Measurements from ENCODE around the gene ARAP1. TPM values are rescaled to one million over a fixed set of nuclear protein-coding genes. Genes with fewer than 3 reads are reported as not detected.
A peak's percentile ranks its signal among the peaks of the same experiment; 100 is the strongest.

Gene ARAP1
- total RNA-seq, 1 donor from 2014 or later: 20.5 TPM

DNA sequence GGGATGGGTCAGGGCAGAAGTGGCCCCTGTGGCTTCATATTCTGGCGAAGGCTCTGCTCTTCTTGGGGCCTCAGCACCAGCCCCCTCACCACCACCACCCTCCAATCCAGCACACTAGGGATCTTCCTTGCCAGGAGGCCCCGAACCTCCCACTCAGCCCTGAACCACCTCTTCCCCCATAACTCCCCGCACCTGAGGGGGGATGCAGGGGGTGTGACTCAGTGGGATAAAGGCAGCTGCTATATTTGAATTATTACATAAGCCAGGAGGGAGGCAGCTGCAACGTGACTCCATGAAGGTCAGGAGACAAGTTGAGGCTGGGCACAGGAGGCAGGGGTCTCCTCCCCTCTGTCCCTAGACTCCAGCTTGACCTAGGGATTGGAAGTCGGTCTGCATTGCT is 72.3 kb downstream of the ARAP1 start:
- Mint-ChIP-seq H3K4me1 (ENCODE audit: low read depth, unreplicated experiment) (peaks cover 9% of the 10 kb centered on the region), H3K9me3 (ENCODE audit: unreplicated experiment) (peaks cover 2% of the 10 kb centered on the region), H3K4me3 (ENCODE audit: unreplicated experiment) (no peak overlapping the region), H3K27ac (ENCODE audit: unreplicated experiment) (no peak overlapping the region), H3K36me3 (ENCODE audit: unreplicated experiment) (no peaks in the 10 kb centered on the region), H3K27me3 (ENCODE audit: unreplicated experiment) (peaks cover 10% of the 10 kb centered on the region)
- DNase-seq: no peak
- TF ChIP-seq, protein P1, sequence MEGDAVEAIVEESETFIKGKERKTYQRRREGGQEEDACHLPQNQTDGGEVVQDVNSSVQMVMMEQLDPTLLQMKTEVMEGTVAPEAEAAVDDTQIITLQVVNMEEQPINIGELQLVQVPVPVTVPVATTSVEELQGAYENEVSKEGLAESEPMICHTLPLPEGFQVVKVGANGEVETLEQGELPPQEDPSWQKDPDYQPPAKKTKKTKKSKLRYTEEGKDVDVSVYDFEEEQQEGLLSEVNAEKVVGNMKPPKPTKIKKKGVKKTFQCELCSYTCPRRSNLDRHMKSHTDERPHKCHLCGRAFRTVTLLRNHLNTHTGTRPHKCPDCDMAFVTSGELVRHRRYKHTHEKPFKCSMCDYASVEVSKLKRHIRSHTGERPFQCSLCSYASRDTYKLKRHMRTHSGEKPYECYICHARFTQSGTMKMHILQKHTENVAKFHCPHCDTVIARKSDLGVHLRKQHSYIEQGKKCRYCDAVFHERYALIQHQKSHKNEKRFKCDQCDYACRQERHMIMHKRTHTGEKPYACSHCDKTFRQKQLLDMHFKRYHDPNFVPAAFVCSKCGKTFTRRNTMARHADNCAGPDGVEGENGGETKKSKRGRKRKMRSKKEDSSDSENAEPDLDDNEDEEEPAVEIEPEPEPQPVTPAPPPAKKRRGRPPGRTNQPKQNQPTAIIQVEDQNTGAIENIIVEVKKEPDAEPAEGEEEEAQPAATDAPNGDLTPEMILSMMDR (IDR thresholded peaks at IDR 0.05; ENCODE audit: partially characterized antibody, unreplicated experiment): no peak

DNA sequence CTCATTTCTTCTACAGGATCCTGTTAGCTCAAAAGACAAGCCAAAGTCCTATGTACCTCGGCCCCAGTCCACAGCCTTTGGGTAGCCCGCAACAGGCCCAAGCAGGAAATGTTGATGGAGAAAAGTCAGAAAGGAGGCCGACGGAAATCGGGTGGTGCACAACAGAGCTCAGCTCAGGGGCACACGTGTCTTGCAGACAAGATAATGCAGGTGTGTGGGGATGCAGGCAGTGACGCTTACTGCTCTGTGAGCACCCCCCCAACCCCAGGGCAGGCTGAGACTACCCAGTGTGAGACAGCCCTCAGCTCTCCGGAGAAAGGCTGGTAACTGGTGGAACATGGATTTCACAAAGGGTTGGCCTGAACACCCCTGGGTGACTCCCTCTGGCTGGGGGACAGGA is 73.7 kb downstream of the ARAP1 start:
- peaks cover 14% of the 10 kb centered on the region for H3K4me1 Mint-ChIP-seq (ENCODE audit: low read depth, unreplicated experiment)

DNA sequence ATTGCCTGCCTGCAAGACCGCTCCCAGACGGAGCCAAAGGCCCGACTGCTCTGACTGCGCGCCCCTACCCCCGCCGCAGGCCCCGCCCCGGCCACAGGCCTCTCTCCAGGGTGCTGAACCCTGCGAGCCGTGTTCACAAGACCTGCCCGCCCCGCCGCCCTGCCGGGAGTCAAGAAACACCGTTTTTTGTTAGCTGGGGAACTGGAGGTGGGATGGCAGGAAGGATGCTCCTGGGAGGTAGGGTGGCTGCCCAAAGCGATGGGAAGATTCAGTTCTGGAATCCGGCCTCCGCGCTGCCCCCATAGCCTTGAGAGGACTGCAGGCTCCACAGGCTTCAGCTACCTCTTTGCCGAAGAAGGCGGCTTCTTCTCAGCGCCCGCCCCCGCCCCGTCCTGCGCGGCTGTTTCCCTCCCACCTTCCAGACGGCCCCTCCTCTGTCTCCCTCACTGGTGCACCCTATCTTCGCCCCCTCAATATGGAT is 75.3 kb downstream of the ARAP1 start:
- peaks cover 7% of the 10 kb centered on the region for H3K9me3 Mint-ChIP-seq (ENCODE audit: unreplicated experiment)
- H3K27ac Mint-ChIP-seq (ENCODE audit: unreplicated experiment): no peak overlapping the region
- peaks cover 16% of the 10 kb centered on the region for H3K27me3 Mint-ChIP-seq (ENCODE audit: unreplicated experiment)
- H3K4me1 Mint-ChIP-seq (ENCODE audit: low read depth, unreplicated experiment): peaks cover 22% of the 10 kb centered on the region
- TF ChIP-seq, protein P1 (IDR thresholded peaks at IDR 0.05; ENCODE audit: partially characterized antibody, unreplicated experiment): no peak
- peak overlapping the region; percentile 32 for H3K4me3 Mint-ChIP-seq (ENCODE audit: unreplicated experiment)
- H3K36me3 Mint-ChIP-seq (ENCODE audit: unreplicated experiment): no peaks in the 10 kb centered on the region
- DNase-seq: peak; percentile 50

More for the DNA sequence above, 73.7 kb downstream of the ARAP1 start:
- no peaks in the 10 kb centered on the region for H3K36me3 Mint-ChIP-seq (ENCODE audit: unreplicated experiment)
- H3K27ac Mint-ChIP-seq (ENCODE audit: unreplicated experiment): no peak overlapping the region
- no peak for DNase-seq
- H3K4me3 Mint-ChIP-seq (ENCODE audit: unreplicated experiment): no peak overlapping the region
- H3K9me3 Mint-ChIP-seq (ENCODE audit: unreplicated experiment): peaks cover 2% of the 10 kb centered on the region
- H3K27me3 Mint-ChIP-seq (ENCODE audit: unreplicated experiment): peaks cover 10% of the 10 kb centered on the region
- TF ChIP-seq, protein P1 (IDR thresholded peaks at IDR 0.05; ENCODE audit: partially characterized antibody, unreplicated experiment): no peak

DNA sequence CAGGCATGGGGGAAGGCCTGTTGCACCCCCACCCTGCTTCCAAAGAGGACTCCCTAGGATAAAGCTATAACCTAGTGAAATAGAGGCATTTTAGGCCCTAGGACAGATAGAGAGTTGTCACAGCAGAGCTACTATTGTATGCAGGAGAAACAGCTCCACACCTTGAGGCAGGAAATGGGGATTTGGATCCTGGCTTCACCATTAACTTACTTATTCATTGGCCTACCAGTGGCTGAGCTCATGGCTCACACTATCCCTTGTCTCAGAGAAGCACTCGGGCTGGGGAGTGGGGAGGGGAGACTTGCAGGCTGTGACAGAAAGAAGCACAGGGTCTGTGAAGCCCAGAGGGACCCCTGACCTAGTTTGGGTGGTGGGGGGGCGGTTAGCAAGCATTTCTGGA is 77.0 kb downstream of the ARAP1 start:
- H3K27me3 Mint-ChIP-seq (ENCODE audit: unreplicated experiment): peaks cover 16% of the 10 kb centered on the region
- H3K27ac Mint-ChIP-seq (ENCODE audit: unreplicated experiment): no peak overlapping the region
- peaks cover 7% of the 10 kb centered on the region for H3K9me3 Mint-ChIP-seq (ENCODE audit: unreplicated experiment)
- H3K4me3 Mint-ChIP-seq (ENCODE audit: unreplicated experiment): no peak overlapping the region
- TF ChIP-seq, protein P1 (IDR thresholded peaks at IDR 0.05; ENCODE audit: partially characterized antibody, unreplicated experiment): no peak
- H3K4me1 Mint-ChIP-seq (ENCODE audit: low read depth, unreplicated experiment): peaks cover 30% of the 10 kb centered on the region
- H3K36me3 Mint-ChIP-seq (ENCODE audit: unreplicated experiment): no peaks in the 10 kb centered on the region
- no peak for DNase-seq

DNA sequence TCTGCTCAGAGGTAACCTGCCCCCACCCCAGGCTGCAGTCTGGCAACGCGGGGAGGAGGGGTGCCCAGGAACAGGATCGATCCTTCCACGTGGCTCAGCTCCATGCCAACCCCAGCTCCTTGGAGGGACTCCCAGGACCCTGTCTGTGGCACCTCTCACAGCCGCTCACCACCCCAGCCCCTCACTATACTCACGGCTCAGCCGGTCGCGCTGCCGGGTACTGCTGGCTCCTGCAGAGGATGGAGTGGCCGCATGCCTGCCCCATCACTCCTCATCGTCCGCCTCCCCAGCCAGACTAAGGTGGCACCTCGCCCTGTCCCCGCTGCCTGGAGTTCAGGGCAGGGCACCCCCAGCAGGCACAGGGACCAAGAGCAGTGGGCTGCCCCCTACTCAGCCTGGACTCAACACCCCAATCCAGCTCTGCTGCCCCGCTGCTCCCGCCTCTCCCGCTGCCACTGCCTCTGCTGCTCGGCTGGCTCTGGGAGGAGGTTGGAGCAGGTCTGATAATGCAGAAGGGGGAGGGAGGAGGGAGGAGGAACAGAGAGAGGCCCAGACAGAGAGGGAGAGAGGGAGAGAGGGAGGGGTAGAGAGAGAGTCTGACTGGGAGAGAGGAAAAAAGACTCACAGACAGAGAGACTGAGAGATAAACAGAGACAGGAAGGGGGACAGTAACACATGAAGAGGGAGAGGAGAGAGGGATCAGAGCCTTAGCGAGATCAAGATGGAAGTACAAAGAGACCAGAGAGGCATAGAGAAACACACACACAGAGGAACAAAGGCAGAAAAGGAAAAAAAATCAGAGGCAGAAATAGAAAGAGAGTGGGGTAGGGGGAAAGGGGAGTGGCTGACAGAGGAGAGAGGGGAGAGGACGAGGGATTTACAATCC is 78.0 kb downstream of the ARAP1 start, which contains the start of gene PDE2A:
PDE2A (minus strand) TSS at position 480 of the 886 bp plus-strand sequence; CDS start at position 265, 215 bp downstream.
- peaks cover 27% of the 10 kb centered on the region for H3K4me1 Mint-ChIP-seq (ENCODE audit: low read depth, unreplicated experiment)
- TF ChIP-seq, protein P1 (IDR thresholded peaks at IDR 0.05; ENCODE audit: partially characterized antibody, unreplicated experiment): no peak
- H3K27me3 Mint-ChIP-seq (ENCODE audit: unreplicated experiment): peaks cover 16% of the 10 kb centered on the region
- peak within 1 kb of the TSS; percentile 51 for H3K4me3 Mint-ChIP-seq (ENCODE audit: unreplicated experiment)
- no peaks in the 10 kb centered on the region for H3K36me3 Mint-ChIP-seq (ENCODE audit: unreplicated experiment)
- peak within 1 kb of the TSS; percentile 75 for H3K27ac Mint-ChIP-seq (ENCODE audit: unreplicated experiment)
- peaks cover 7% of the 10 kb centered on the region for H3K9me3 Mint-ChIP-seq (ENCODE audit: unreplicated experiment)
- DNase-seq: peak; percentile 72

All from glutamatergic neuron (in vitro differentiated cells).